ENCODE measurements around the gene CRABP2.

- TF ChIP-seq, protein P1, sequence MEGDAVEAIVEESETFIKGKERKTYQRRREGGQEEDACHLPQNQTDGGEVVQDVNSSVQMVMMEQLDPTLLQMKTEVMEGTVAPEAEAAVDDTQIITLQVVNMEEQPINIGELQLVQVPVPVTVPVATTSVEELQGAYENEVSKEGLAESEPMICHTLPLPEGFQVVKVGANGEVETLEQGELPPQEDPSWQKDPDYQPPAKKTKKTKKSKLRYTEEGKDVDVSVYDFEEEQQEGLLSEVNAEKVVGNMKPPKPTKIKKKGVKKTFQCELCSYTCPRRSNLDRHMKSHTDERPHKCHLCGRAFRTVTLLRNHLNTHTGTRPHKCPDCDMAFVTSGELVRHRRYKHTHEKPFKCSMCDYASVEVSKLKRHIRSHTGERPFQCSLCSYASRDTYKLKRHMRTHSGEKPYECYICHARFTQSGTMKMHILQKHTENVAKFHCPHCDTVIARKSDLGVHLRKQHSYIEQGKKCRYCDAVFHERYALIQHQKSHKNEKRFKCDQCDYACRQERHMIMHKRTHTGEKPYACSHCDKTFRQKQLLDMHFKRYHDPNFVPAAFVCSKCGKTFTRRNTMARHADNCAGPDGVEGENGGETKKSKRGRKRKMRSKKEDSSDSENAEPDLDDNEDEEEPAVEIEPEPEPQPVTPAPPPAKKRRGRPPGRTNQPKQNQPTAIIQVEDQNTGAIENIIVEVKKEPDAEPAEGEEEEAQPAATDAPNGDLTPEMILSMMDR (IDR thresholded peaks at IDR 0.05) = no peak
- TF ChIP-seq POLR2A (IDR thresholded peaks at IDR 0.05) = no peak
Measured at GRCh38 chr1:156680056-156680455, 25.3 kb downstream of the CRABP2 start.
